NCI-H446 treated with DMSO at 0.1 percent for 48 hours (cell line): ENCODE results near the gene MYEF2.

ENCODE experiments used
- DNase-seq: peaks from one replicate; lab custom pipeline; 2025; lab: John Stamatoyannopoulos, UW

MYEF2 gene

DNA sequence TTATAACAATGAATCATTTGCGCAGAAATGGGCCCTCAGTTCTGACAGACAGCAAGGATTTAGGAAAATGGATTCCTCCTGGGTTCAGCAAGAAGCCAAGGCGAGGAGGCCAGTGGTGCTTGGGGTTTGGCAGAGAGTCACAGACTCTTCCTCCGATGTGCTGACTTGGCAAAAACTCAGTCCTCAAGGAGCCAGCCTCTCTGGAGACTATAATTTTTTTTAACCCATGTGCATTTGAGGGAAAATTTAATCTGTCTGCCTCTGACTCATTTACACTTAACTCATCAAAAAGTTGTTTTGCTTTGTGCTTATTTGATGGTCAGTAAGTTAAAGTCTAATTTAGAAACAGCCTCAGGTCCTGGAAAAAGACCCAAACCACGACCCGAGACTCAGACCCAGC is 91.5 kb downstream of the MYEF2 start:
- peak; percentile 77 for DNase-seq

DNA sequence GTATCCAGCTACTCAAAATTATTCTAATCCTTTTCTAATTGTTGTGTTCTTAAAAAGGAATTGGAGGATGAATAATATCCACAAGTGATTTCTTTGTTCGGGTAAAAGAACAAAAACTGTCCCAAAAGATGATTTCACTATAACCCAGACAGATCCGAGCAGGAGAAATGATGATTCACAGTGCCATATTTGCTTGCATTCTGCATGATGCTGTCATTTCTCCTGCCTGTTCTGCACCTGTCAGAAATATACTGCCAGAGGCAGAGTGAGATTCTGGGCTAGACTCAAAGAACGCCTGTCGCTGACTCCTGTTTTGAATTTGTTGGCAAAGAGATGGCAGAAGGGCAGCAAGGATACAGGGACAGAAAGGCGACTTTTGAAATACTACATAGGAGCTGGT is 92.0 kb downstream of the MYEF2 start:
- peak; percentile 77 for DNase-seq

DNA sequence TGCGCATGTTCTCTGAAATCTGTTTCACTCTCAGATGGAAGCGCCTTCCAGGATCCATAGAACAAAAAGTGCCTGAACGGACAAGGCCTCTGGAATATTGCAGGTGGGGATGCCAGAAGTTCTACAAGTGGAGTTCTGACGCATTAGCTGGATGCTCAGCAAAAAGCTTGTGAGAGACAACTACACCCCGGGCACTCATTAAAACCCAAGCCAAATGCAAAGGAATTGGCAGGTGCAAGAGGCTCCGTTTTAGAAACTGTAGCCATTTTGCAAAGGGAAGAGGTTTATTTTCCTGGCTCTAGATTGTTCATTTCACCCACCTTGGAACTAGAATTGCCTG is 92.5 kb downstream of the MYEF2 start:
- DNase-seq, result peak; percentile 74

DNA sequence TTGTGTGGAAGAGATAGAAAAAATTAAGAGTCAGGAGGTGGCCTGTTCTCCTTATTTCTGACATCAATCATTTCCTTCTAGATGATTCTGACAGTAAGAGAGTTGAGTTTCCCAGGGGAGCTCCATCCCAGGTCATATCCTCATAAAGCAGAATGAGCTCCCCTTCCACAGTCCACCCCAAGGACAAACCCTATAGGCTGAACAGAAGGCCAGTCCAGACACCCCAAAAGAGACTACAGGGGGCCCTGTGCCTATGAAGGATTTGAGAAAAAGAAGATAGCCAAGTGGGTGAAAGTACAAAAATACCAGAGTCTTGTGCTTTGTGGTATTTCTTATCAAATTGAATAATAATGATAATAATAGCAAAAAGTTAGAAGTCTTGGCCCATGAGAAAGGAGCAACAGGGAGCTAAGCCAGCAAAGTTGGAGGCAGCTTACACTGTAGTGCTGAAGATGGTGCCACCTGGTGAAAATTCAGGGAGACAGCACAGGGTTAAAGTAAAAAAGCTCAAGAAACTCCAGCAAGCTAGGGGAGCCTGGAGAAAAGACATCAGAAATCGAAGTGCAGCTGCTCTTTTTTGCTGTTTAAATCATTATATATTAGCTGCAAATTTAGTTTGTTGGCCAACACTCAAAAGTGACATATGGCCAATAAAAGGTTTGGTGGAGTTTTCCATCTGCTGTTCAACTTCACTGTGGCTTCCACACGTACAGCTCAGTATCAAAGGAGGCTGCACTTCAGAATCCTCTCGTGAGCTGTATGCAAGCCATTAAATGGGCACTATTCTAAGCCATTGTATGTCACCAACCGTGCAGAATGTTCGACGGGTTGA is 93.1 kb downstream of the MYEF2 start:
- peak; percentile 88 for DNase-seq
